Lower leg skin (tissue), 3 donors: ENCODE results near the gene CXCL14.

Experiments
- POLR2A ChIP-seq, 2 donors: fragments of 450-650 bp; IDR thresholded peaks; one replicate each; pipeline ENCODE4 v1.6.1; 2016 to 2017; ENCODE audit warnings: antibody characterized with exemption in 2 of 2, mild to moderate bottlenecking in 1 of 2, moderate library complexity in 1 of 2
- TF ChIP-seq, protein P1 (sequence below), 3 donors: fragments of 450-650 bp; IDR thresholded peaks; one replicate each; pipeline ENCODE4 v1.5.1; 2016; ENCODE audit warnings: antibody characterized with exemption in 3 of 3, mild to moderate bottlenecking in 3 of 3, moderate library complexity in 2 of 3

- TF ChIP-seq, protein P1, sequence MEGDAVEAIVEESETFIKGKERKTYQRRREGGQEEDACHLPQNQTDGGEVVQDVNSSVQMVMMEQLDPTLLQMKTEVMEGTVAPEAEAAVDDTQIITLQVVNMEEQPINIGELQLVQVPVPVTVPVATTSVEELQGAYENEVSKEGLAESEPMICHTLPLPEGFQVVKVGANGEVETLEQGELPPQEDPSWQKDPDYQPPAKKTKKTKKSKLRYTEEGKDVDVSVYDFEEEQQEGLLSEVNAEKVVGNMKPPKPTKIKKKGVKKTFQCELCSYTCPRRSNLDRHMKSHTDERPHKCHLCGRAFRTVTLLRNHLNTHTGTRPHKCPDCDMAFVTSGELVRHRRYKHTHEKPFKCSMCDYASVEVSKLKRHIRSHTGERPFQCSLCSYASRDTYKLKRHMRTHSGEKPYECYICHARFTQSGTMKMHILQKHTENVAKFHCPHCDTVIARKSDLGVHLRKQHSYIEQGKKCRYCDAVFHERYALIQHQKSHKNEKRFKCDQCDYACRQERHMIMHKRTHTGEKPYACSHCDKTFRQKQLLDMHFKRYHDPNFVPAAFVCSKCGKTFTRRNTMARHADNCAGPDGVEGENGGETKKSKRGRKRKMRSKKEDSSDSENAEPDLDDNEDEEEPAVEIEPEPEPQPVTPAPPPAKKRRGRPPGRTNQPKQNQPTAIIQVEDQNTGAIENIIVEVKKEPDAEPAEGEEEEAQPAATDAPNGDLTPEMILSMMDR (IDR thresholded peaks at IDR 0.05), result no peak
- no peak for TF ChIP-seq POLR2A (IDR thresholded peaks at IDR 0.05)
Observed at GRCh38 chr5:135565725-135566421, 12.9 kb downstream of the CXCL14 start.
